OCI-LY3 (cell line): ENCODE data around the gene FAM162B.

ENCODE experiments used
- EZH2phosphoT487 ChIP-seq: fragments of 200-600 bp; shearing (Covaris generic); IDR thresholded peaks from 2 replicates; pipeline ENCODE4 v1.6.1; 2018; ENCODE audit warnings: antibody characterized with exemption, mixed run types, low read depth
- TF ChIP-seq, protein P1 (sequence below): fragments of 200-600, 300-600 bp; sonication (generic); IDR thresholded peaks from 2 replicates; pipeline ENCODE4 v1.5.1; 2014; ENCODE audit warnings: antibody characterized with exemption, low read length, low read depth

- TF ChIP-seq EZH2phosphoT487 = no peak
- TF ChIP-seq, protein P1, sequence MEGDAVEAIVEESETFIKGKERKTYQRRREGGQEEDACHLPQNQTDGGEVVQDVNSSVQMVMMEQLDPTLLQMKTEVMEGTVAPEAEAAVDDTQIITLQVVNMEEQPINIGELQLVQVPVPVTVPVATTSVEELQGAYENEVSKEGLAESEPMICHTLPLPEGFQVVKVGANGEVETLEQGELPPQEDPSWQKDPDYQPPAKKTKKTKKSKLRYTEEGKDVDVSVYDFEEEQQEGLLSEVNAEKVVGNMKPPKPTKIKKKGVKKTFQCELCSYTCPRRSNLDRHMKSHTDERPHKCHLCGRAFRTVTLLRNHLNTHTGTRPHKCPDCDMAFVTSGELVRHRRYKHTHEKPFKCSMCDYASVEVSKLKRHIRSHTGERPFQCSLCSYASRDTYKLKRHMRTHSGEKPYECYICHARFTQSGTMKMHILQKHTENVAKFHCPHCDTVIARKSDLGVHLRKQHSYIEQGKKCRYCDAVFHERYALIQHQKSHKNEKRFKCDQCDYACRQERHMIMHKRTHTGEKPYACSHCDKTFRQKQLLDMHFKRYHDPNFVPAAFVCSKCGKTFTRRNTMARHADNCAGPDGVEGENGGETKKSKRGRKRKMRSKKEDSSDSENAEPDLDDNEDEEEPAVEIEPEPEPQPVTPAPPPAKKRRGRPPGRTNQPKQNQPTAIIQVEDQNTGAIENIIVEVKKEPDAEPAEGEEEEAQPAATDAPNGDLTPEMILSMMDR = no peak
Observed at GRCh38 chr6:116773886-116774285, 8.4 kb upstream of the FAM162B start.
